ENCODE measurements around the gene HDAC9. TPM values are rescaled to one million over a fixed set of nuclear protein-coding genes. Genes with fewer than 3 reads are reported as not detected.

The HDAC9 gene
- polyA plus RNA-seq, 2 of the 4 experiments (the other 2 are of a cell fraction), result 0.05 to 0.26 TPM

DNA sequence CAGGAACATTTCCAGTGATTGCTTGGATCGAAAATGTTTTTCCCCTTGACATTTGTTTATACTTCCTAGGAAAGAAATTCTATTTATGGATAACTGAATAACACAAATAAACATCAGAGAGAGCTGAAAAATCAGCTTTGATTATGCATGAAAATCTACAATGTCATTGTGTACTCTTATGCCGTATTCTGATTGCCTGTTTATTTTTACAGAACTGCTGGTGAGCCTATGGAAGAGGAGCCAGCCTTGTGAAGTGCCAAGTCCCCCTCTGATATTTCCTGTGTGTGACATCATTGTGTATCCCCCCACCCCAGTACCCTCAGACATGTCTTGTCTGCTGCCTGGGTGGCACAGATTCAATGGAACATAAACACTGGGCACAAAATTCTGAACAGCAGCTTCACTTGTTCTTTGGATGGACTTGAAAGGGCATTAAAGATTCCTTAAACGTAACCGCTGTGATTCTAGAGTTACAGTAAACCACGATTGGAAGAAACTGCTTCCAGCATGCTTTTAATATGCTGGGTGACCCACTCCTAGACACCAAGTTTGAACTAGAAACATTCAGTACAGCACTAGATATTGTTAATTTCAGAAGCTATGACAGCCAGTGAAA lies 500.4 kb downstream of the HDAC9 start (continued):
- TF ChIP-seq MAZ (IDR thresholded peaks at IDR 0.05; ENCODE audit: borderline replicate concordance, low read depth, low read length) (no peak), RAD21 (conservative IDR thresholded peaks at IDR 0.05 in 1 of 2, IDR thresholded peaks at IDR 0.05 in 1 of 2) (no peak), RCOR1 (IDR thresholded peaks at IDR 0.05; ENCODE audit: low read depth, low read length) (no peak), HOXB5 (CRISPR knock-in tag; IDR thresholded peaks at IDR 0.05) (no peak), ZNF302 (CRISPR knock-in tag; IDR thresholded peaks at IDR 0.05) (no peak), RFX5 (IDR thresholded peaks at IDR 0.05) (no peak)

DNA sequence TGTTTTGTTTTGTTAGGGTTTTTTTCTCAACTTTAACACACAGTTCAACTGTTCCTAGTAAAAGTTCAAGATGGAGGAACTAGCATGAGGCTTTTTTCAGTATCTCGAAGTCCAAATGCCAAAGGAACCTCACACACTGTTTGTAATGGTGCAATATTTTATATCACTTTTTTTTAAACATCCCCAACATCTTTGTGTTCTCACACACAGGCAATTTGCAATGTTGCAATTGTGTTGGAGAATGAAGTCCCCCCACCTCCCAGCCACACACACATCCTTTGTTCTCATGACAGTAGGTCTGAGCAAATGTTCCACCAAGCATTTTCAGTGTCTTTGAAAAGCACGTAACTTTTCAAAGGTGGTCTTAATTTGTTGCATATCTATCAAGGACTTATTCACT lies 501.0 kb downstream of the HDAC9 start:
- FAIRE-seq (no peak), ATAC-seq (no peak), DNase-seq (ENCODE audit: low read depth in 1 of 2, low spot score in 1 of 2) (no peak)
- Histone ChIP-seq H3K4me2 (no peak overlapping the region), H3K9me3 (no peaks in the 10 kb centered on the region), H3K27ac (no peak overlapping the region), H3K4me3 (no peak overlapping the region), H3K4me1 (no peaks in the 10 kb centered on the region)
- TF ChIP-seq TFCP2L1 (CRISPR knock-in tag; IDR thresholded peaks at IDR 0.05) (no peak), CHD2 (IDR thresholded peaks at IDR 0.05; ENCODE audit: low read length, partially characterized antibody) (no peak), EHF (CRISPR knock-in tag; IDR thresholded peaks at IDR 0.05) (no peak), HDAC2 (IDR thresholded peaks at IDR 0.05) (no peak), FOXS1 (CRISPR knock-in tag; IDR thresholded peaks at IDR 0.05) (no peak), NFE2L2 (conservative IDR thresholded peaks at IDR 0.05; ENCODE audit: low read length) (no peak), MAZ (IDR thresholded peaks at IDR 0.05; ENCODE audit: borderline replicate concordance, low read depth, low read length) (no peak), ZNF302 (CRISPR knock-in tag; IDR thresholded peaks at IDR 0.05) (no peak), GATA3 (IDR thresholded peaks at IDR 0.05; ENCODE audit: borderline replicate concordance) (no peak), SMC3 (IDR thresholded peaks at IDR 0.05) (no peak), RARB (CRISPR knock-in tag; IDR thresholded peaks at IDR 0.05) (no peak), HOXB13 (CRISPR knock-in tag; IDR thresholded peaks at IDR 0.05; ENCODE audit: low read depth) (no peak), HOXA7 (CRISPR knock-in tag; IDR thresholded peaks at IDR 0.05) (no peak)
- TF ChIP-seq, protein P1, sequence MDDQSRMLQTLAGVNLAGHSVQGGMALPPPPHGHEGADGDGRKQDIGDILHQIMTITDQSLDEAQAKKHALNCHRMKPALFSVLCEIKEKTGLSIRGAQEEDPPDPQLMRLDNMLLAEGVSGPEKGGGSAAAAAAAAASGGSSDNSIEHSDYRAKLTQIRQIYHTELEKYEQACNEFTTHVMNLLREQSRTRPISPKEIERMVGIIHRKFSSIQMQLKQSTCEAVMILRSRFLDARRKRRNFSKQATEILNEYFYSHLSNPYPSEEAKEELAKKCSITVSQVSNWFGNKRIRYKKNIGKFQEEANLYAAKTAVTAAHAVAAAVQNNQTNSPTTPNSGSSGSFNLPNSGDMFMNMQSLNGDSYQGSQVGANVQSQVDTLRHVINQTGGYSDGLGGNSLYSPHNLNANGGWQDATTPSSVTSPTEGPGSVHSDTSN (IDR thresholded peaks at IDR 0.05), result no peak
- TF ChIP-seq, protein P2, sequence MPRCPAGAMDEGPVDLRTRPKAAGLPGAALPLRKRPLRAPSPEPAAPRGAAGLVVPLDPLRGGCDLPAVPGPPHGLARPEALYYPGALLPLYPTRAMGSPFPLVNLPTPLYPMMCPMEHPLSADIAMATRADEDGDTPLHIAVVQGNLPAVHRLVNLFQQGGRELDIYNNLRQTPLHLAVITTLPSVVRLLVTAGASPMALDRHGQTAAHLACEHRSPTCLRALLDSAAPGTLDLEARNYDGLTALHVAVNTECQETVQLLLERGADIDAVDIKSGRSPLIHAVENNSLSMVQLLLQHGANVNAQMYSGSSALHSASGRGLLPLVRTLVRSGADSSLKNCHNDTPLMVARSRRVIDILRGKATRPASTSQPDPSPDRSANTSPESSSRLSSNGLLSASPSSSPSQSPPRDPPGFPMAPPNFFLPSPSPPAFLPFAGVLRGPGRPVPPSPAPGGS (IDR thresholded peaks at IDR 0.05), result no peak
- TF ChIP-seq, protein P3, sequence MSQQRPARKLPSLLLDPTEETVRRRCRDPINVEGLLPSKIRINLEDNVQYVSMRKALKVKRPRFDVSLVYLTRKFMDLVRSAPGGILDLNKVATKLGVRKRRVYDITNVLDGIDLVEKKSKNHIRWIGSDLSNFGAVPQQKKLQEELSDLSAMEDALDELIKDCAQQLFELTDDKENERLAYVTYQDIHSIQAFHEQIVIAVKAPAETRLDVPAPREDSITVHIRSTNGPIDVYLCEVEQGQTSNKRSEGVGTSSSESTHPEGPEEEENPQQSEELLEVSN (IDR thresholded peaks at IDR 0.05; ENCODE audit: borderline replicate concordance, low read depth), result no peak
- 38% methylated on average over 2 of the region's 2 CpGs for WGBS (ENCODE audit: missing lambda C conversion rate)
- ChIA-PET CTCF (no interaction called here), POLR2A (no interaction called here)

DNA sequence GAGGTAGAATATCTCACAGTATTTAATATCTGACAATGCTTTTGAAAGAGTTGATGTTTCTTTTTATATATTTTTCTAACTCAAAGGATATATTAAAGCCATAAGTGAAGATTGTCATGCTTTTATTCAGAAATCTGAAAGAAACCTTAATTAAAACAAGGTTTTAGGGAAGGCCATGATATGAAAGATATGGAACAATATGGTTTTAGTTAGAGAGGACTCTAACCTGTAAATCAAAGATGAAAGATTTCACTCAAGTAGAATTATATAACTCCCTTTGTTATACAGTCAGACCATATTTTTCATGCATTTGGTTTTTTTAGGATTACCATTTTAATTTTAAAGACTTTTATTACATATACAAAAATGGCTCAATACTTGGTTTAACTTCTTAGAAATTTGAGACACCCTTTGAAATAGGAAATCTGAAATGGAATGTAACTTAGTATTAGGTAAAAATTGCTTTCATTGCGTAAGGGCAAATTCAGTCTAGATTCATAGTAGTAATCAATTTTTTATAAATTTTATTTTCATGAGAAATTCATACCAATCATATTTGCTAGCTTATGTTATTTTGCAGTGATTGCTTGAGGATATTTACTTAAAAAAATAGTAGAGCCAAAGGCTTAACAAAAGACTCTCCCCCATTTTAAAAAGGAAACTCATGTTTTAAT lies 502.1 kb downstream of the HDAC9 start:
- ChIA-PET POLR2A (no interaction called here), CTCF (no interaction called here)
- no peak overlapping the region for H3K4me2 ChIP-seq
- DNase-seq (ENCODE audit: low read depth in 1 of 2, low spot score in 1 of 2) (no peak), ATAC-seq (no peak), FAIRE-seq (no peak)
- no peak overlapping the region for H3K4me3 ChIP-seq
- H3K27ac ChIP-seq, result no peak overlapping the region
- no peaks in the 10 kb centered on the region for H3K9me3 ChIP-seq
- H3K4me1 ChIP-seq, result no peaks in the 10 kb centered on the region
- TF ChIP-seq BHLHE40 (IDR thresholded peaks at IDR 0.05; ENCODE audit: low read depth, low read length) (no peak), NFE2L2 (conservative IDR thresholded peaks at IDR 0.05; ENCODE audit: low read length) (no peak), MYC (IDR thresholded peaks at IDR 0.05; ENCODE audit: borderline replicate concordance, low read length) (no peak), CHD4 (IDR thresholded peaks at IDR 0.05; ENCODE audit: borderline replicate concordance) (no peak), EHMT2 (IDR thresholded peaks at IDR 0.05; ENCODE audit: low read depth) (no peak), ESRRA (IDR thresholded peaks at IDR 0.05; ENCODE audit: borderline replicate concordance, low read length) (no peak), CBX8 (IDR thresholded peaks at IDR 0.05) (no peak), CHD2 (IDR thresholded peaks at IDR 0.05; ENCODE audit: low read length, partially characterized antibody) (no peak), ZFP36 (IDR thresholded peaks at IDR 0.05; ENCODE audit: borderline replicate concordance, partially characterized antibody) (no peak), KDM1A (IDR thresholded peaks at IDR 0.05; ENCODE audit: low read depth) (no peak), RAD21 (conservative IDR thresholded peaks at IDR 0.05 in 1 of 2, IDR thresholded peaks at IDR 0.05 in 1 of 2) (no peak), HDAC2 (IDR thresholded peaks at IDR 0.05) (no peak)
- TF ChIP-seq, protein P3 (IDR thresholded peaks at IDR 0.05; ENCODE audit: borderline replicate concordance, low read depth), result no peak
- TF ChIP-seq, protein P4, sequence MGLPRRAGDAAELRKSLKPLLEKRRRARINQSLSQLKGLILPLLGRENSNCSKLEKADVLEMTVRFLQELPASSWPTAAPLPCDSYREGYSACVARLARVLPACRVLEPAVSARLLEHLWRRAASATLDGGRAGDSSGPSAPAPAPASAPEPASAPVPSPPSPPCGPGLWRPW (IDR thresholded peaks at IDR 0.05), result no peak
- TF ChIP-seq, protein P5, sequence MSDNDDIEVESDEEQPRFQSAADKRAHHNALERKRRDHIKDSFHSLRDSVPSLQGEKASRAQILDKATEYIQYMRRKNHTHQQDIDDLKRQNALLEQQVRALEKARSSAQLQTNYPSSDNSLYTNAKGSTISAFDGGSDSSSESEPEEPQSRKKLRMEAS (IDR thresholded peaks at IDR 0.05), result no peak
- TF ChIP-seq, protein P2 (IDR thresholded peaks at IDR 0.05), result no peak
- WGBS (ENCODE audit: missing lambda C conversion rate), result 79% methylated on average over 1 of the region's 1 CpG
